Limb (tissue), 2 donors: ENCODE measurements around the gene GREM1.
A peak's percentile ranks its signal among the peaks of the same experiment; 100 is the strongest.

ENCODE experiments used
- DNase-seq, 2 donors: peaks; one replicate each; pipeline ENCODE4 v3.0.0-alpha.2; 2016; ENCODE audit errors: extremely low spot score in 2 of 2

GREM1 gene

DNA sequence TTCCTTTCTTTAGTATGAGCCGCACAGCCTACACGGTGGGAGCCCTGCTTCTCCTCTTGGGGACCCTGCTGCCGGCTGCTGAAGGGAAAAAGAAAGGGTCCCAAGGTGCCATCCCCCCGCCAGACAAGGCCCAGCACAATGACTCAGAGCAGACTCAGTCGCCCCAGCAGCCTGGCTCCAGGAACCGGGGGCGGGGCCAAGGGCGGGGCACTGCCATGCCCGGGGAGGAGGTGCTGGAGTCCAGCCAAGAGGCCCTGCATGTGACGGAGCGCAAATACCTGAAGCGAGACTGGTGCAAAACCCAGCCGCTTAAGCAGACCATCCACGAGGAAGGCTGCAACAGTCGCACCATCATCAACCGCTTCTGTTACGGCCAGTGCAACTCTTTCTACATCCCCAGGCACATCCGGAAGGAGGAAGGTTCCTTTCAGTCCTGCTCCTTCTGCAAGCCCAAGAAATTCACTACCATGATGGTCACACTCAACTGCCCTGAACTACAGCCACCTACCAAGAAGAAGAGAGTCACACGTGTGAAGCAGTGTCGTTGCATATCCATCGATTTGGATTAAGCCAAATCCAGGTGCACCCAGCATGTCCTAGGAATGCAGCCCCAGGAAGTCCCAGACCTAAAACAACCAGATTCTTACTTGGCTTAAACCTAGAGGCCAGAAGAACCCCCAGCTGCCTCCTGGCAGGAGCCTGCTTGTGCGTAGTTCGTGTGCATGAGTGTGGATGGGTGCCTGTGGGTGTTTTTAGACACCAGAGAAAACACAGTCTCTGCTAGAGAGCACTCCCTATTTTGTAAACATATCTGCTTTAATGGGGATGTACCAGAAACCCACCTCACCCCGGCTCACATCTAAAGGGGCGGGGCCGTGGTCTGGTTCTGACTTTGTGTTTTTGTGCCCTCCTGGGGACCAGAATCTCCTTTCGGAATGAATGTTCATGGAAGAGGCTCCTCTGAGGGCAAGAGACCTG lies 13.2 kb downstream of the GREM1 start:
- peak in 1 of 2 donors; percentile 70 for DNase-seq

DNA sequence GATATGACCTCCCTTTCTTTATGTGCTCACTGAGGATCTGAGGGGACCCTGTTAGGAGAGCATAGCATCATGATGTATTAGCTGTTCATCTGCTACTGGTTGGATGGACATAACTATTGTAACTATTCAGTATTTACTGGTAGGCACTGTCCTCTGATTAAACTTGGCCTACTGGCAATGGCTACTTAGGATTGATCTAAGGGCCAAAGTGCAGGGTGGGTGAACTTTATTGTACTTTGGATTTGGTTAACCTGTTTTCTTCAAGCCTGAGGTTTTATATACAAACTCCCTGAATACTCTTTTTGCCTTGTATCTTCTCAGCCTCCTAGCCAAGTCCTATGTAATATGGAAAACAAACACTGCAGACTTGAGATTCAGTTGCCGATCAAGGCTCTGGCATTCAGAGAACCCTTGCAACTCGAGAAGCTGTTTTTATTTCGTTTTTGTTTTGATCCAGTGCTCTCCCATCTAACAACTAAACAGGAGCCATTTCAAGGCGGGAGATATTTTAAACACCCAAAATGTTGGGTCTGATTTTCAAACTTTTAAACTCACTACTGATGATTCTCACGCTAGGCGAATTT lies 14.9 kb downstream of the GREM1 start:
- no peak for DNase-seq

DNA sequence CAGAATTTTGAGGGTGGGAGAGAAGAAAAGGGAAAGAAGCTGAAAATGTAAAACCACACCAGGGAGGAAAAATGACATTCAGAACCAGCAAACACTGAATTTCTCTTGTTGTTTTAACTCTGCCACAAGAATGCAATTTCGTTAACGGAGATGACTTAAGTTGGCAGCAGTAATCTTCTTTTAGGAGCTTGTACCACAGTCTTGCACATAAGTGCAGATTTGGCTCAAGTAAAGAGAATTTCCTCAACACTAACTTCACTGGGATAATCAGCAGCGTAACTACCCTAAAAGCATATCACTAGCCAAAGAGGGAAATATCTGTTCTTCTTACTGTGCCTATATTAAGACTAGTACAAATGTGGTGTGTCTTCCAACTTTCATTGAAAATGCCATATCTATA lies 15.5 kb downstream of the GREM1 start:
- DNase-seq, result no peak

DNA sequence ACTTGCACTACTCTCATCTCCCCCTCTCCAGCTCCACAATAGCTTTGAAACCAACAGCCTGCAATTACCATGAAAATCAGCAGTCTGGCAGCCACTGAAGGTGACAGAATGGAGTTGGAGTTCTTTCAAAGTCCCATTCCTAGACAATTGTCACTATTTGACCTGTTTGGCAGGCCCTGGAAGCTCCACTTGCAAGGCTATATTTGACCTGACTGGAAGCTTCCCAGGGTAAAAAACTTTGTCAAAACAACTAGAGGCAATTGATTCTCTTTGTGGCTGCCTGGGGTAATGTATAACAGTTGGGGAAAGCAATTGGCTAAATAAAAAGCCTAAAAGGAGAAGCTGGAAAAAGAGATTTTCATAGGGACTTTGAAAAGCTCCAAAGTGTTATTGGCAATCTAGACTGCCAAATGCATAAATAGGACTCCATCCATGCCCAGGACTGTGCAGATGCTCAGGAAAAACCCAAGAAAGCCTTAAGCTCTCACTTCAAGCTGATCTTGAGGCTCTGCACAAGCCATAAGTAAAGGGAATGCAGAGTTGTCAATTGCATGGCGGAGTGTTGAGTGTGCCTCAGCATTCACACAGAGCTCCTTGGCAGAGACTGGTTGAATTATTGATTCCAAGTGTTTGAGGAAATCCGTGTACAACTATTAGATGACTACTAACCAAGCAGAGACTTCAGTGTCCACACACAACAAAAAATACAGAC lies 18.3 kb downstream of the GREM1 start:
- DNase-seq, result no peak

GRCh38 chr15:32736701-32737061 lies 18.9 kb downstream of the GREM1 start:
- DNase-seq, result no peak

GRCh38 chr15:32737304-32737703 lies 19.5 kb downstream of the GREM1 start:
- no peak for DNase-seq

DNA sequence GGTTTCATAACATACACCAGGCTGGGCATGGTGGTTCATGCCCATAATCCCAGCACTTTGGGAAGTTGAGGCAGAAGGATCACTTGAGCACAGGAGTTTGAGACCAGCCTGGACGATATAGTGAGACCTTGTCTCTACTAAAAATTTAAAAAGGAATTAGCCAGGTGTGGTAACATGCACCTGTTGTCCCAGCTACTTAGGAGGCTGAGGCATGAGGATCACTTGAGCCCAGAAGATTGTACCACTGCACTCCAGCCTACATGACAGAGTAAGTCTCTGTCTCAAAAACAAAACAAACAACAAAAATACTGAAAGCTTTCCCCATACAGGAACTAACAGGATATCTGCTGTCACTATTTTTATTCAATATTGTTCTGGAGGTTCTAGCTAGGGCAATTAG lies 20.9 kb downstream of the GREM1 start:
- no peak for DNase-seq

DNA sequence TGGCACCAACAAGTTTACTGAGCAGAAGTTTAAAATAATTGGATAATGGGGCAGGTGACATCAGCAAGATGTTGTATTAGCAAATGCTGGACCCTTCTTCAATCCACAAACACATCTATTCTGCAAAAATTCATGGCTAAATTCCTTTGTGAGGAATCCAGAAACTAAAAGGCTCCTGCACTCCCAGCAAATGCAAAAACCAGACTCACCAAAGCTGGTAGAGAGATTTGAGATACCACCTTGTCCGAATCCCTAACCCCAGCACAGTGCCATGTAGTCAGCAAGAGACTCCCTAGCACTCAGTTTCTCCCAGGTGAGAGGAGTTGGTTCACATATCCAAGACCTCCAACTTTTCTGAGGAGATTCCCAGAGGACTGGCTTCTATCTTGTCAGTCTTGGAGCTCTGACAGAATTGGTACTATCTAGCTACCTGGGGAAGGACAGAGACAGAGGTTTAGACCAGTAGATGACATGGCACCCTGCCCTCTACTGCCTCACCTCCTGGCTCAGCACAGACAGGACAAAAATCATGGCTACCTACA lies 21.8 kb downstream of the GREM1 start:
- DNase-seq, result no peak

DNA sequence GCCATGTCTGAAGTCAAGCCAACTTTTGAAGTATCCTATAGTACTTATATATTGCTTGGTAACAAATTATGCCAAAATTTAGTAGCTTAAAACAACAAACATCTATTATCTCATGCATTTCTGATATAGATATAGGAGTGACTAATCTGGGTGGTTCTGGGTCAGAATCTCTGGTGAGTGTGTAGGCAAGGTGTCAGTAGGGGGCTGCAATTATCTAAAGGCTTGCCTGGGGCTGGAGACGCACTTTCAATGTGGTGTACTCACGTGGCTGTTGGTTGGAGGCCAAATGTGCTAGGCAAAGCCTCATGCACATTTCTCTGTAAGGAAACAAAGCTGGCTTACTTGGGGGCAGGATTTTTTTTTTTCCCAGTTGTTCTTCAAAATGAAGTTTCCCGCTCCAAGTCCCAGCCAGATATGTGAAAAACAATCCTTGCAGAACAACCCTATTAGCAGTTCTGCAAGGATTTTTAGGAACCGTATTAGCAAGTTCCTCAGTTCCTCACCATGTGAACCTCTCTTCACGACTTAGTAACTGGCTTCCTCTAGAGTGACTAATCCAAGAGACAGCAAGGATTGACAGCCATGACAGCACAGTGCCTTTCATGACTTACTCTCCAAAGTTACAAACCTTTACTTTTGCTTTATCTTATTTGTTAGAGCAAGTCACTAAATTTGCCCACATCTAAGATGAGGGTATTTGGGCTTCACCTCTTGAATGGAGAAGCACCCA lies 25.8 kb downstream of the GREM1 start:
- no peak for DNase-seq

- no peak for DNase-seq
These were observed 28.5 kb downstream of the GREM1 start for GRCh38 chr15:32746116-32746857.

GRCh38 chr15:32747921-32748342 lies 30.1 kb downstream of the GREM1 start:
- DNase-seq, result no peak

DNA sequence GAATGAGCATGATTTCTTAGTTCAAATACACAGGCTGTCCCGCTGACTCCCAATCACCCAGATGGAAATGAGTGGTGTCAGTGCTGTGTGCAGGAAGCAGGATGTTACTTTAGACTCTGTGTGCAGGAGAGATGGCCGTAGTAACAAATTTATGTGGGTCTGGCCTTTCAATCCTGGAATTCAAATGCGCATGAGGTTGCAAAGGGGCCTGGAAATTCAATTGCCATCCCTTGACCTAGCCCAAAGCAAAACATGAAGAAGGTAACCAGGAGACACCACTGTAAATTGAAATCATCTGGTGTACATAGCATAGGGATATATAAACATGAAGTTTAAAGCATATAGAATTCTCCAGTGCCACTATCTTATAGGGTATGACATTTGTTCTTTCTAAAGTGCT lies 33.2 kb downstream of the GREM1 start:
- DNase-seq, result no peak

- DNase-seq, result no peak
These were observed 39.6 kb downstream of the GREM1 start for GRCh38 chr15:32757426-32757825.

DNA sequence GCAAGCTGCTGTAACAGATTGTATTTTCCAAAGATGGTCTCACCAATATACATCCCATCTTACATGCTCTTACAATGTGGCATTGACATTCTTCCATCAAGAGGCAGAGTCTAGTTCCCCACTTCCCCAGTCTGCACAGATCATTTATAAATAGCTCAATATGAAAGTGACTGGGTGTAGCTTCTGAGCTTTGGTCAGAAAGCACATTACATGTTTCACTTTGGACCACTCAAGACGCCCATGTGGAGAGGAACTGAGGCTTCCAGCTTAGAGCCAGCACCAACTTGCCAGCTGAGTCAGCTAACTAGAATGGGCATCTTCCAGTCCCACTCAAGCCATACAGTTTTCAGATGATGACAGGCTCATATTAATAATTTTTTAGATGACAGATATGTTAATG lies 45.5 kb downstream of the GREM1 start:
- DNase-seq, result no peak

DNA sequence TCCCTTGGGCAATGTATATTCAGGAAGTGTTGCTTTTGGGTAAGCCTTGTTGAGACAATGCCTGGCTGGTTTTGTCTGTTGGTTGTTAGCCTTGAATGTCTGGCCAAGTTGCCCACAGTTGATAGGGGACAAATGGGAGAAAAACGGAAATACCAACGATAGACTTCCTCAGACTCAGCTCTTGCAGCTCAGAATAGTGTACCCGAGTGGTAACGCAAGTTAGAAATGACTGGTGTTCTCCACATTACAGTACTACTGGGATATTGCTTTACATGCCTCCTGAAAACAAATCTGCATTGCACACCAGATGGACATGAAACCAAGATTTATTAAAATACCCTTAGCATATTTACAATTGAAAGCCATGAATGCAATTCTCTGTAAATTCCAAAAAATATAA lies 47.4 kb downstream of the GREM1 start:
- no peak for DNase-seq

DNA sequence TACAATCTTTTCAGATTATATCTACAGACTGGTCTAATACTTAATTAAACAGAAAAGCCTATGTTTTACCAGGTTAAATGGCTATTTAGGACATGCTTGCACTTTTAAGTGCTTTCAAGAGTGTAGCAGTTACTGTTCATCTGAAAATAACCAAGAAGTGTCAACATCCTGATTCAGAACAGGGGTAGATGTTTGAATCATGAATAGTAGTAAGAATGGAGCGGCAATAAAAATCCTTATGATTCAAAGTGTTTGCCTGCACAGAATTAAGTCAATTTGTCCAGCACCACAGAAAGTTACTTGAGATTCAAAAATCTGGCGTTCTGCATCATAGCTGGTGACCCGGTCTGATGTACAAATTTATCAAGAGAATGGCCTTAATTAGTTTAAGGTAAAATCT lies 48.3 kb downstream of the GREM1 start:
- no peak for DNase-seq

GRCh38 chr15:32767236-32767635 lies 49.4 kb downstream of the GREM1 start:
- no peak for DNase-seq

- no peak for DNase-seq
These were observed 56.2 kb downstream of the GREM1 start for GRCh38 chr15:32774022-32774421.

- DNase-seq, result no peak
These were observed 57.3 kb downstream of the GREM1 start for GRCh38 chr15:32775103-32775502.

DNA sequence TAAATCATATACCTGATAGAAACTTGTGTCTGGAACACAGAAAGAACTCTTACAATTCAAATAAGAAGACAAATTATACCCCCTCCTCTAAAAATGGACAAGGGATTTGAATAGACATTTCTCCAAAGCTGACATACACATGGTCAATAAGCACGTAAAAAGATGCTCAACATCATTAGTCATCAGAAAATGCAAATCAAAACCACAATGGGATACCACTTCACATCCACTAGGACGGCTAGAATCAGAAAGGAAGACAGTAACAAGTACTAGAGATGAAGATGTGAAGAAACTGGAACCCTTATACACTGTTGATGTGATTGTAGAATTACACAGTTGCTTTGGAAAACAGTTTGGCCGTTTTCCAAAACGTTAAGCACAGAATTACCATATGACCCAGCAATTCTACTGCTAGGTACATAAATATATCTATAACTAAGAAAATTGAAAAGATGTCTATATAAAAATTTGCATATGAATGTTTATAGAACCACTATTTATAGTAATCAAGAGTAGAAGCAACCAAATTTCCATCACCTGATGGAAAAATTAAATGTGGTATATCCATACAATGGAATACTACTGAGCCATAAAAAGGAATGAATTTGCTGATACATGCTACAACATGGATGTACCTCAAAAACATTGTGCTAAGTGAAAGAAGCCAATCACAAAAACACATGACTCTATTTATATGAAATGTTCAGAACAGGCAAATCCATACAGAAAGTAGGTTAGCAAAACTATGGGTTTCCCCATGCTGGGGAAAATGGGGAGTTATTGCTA lies 60.8 kb downstream of the GREM1 start:
- DNase-seq, result no peak
